Skeletal muscle satellite cell (primary cell): Measurements from ENCODE around the gene PER1.

Source experiments
- H3K27me3 ChIP-seq: 2 replicates; pipeline ENCODE4 v1.7.0; 2013; ENCODE audit warnings: low read length; ENCODE audit not compliant: control insufficient read depth, insufficient read depth
- H3K36me3 ChIP-seq: 2 replicates; pipeline ENCODE4 v1.7.0; 2013; ENCODE audit warnings: mild to moderate bottlenecking, control low read depth, low read length; ENCODE audit not compliant: insufficient read depth
- H3K4me1 ChIP-seq: 2 replicates; pipeline ENCODE4 v1.7.0; 2013; ENCODE audit warnings: low read length; ENCODE audit not compliant: control insufficient read depth, insufficient read depth
- H3K4me2 ChIP-seq: 2 replicates; pipeline ENCODE4 v1.7.0; 2013; ENCODE audit warnings: mild to moderate bottlenecking, low read length
- H3K4me3 ChIP-seq: 2 replicates; pipeline ENCODE4 v1.7.0; 2013; ENCODE audit warnings: low read length
- H3K9ac ChIP-seq: 2 replicates; pipeline ENCODE4 v1.7.0; 2013; ENCODE audit warnings: mild to moderate bottlenecking, low read depth, low read length, moderate library complexity
- H3K9me3 ChIP-seq: replicated peaks from 2 replicates; pipeline ENCODE4 v1.7.0; 2013; ENCODE audit warnings: mild to moderate bottlenecking, control low read depth, low read length

The PER1 gene

GRCh38 chr17:8131844-8132441, 20.3 kb downstream of the PER1 start:
- Histone ChIP-seq H3K4me2 (no peak overlapping the region), H3K4me3 (no peak overlapping the region), H3K9ac (no peak overlapping the region), H3K27me3 (no peaks in the 10 kb centered on the region), H3K9me3 (no peaks in the 10 kb centered on the region), H3K4me1 (peaks cover 4% of the 10 kb centered on the region), H3K36me3 (no peaks in the 10 kb centered on the region)

GRCh38 chr17:8128125-8128784, 23.9 kb downstream of the PER1 start:
- H3K4me1 ChIP-seq, result peaks cover 29% of the 10 kb centered on the region

GRCh38 chr17:8126491-8127066, 25.6 kb downstream of the PER1 start:
- Histone ChIP-seq H3K27me3 (no peaks in the 10 kb centered on the region), H3K4me3 (peak overlapping the region; percentile 71), H3K4me1 (peaks cover 38% of the 10 kb centered on the region), H3K36me3 (no peaks in the 10 kb centered on the region), H3K4me2 (peak overlapping the region; percentile 89), H3K9me3 (no peaks in the 10 kb centered on the region), H3K9ac (peak overlapping the region; percentile 54)

More at GRCh38 chr17:8128125-8128784, 23.9 kb downstream of the PER1 start:
- no peaks in the 10 kb centered on the region for H3K9me3 ChIP-seq
- H3K27me3 ChIP-seq, result no peaks in the 10 kb centered on the region
- H3K4me2 ChIP-seq, result no peak overlapping the region
- no peak overlapping the region for H3K9ac ChIP-seq
- H3K36me3 ChIP-seq, result no peaks in the 10 kb centered on the region
- H3K4me3 ChIP-seq, result no peak overlapping the region

- peak overlapping the region; percentile 47 for H3K9ac ChIP-seq
- H3K27me3 ChIP-seq, result no peaks in the 10 kb centered on the region
- H3K9me3 ChIP-seq, result no peaks in the 10 kb centered on the region
- peak overlapping the region; percentile 89 for H3K4me2 ChIP-seq
- H3K4me1 ChIP-seq, result peaks cover 39% of the 10 kb centered on the region
- peak overlapping the region; percentile 68 for H3K4me3 ChIP-seq
- H3K36me3 ChIP-seq, result no peaks in the 10 kb centered on the region
Observed at GRCh38 chr17:8125947-8126490, 26.2 kb downstream of the PER1 start.

DNA sequence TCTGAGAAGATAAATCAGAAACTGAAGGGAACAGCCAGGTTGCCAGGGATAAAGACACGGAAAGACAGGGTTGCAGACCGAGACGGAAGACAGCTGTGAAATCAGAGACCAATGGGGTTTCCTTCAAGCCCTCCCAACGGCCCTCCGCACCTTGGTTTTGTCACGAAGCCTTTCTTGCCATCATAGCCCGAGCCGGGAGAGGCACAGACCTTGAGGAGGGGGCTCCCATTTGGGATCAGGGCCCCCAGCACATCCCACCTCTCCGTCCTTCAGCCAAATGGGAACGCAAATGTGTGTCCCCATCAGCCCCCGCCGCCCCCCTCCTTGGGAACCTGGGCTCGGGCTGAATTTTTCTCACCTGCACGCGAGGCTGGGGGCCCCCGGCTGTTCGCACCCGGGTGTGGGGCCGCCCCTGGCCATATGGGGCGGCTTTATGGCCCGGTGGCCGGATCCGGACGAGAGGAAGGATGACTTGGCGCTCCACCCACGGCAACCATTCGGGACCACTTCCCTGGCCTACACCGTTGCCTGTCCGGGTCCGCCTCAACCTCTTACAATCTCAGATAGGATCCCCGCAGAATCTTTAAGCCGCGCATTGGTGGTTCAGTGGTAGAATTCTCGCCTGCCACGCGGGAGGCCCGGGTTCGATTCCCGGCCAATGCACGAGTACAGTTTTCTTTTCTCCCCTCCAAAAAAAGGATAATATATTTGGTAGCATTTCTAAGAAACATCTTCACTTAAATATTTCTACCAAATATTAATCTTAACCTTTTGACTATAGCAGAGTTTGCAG, 26.9 kb downstream of the PER1 start:
- H3K27me3 ChIP-seq, result no peaks in the 10 kb centered on the region
- H3K36me3 ChIP-seq, result no peaks in the 10 kb centered on the region
- H3K9ac ChIP-seq, result peak overlapping the region; percentile 47
- no peaks in the 10 kb centered on the region for H3K9me3 ChIP-seq
- peak overlapping the region; percentile 89 for H3K4me2 ChIP-seq
- peaks cover 42% of the 10 kb centered on the region for H3K4me1 ChIP-seq
- peak overlapping the region; percentile 68 for H3K4me3 ChIP-seq

DNA sequence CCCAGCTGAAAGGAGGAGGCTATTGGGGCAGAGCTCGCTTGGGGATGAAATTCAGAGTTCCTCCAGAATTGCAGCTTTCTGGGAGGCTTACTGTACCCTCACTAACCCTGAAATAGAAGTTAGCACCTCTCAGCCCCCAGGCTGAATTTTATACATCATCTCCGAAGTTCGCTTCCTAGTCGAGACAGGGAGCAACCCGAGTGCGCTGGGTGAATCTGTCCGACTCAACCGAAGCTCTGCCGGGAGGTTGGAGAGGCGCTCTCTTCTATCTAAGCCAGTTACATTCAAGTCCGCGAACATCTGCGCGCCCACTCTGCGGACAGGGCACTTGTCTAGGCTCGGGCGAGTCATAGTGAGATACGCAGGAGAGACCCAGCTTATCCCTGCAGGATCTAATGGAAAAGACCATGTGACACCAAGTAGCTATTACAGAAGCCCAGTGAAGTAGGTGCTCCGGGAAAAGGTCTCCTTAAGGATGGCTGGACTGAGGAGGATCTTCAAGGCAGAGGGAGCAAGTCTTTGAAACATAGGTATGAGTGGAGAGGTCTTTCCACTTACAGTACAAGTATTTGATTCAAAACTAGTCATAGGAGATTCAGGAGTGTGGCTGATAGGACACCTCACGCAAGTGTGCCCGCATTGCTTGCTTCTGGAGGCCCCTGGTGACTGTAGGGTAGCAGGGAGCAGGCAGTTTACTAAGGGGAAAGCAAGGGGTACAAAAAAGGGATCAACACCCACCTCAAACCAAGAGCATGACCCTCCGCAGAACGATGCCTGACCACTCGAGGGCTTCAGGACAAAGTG, 27.7 kb downstream of the PER1 start:
- Histone ChIP-seq H3K36me3 (no peaks in the 10 kb centered on the region), H3K27me3 (no peaks in the 10 kb centered on the region), H3K9me3 (no peaks in the 10 kb centered on the region), H3K4me3 (peak overlapping the region; percentile 72), H3K4me1 (peaks cover 42% of the 10 kb centered on the region), H3K4me2 (peak overlapping the region; percentile 89), H3K9ac (peak overlapping the region; percentile 60)

- Histone ChIP-seq H3K27me3 (no peaks in the 10 kb centered on the region), H3K4me1 (peaks cover 42% of the 10 kb centered on the region), H3K4me3 (peak within 1 kb of the TSS; percentile 72), H3K9me3 (no peaks in the 10 kb centered on the region), H3K4me2 (peak within 1 kb of the TSS; percentile 89), H3K36me3 (no peaks in the 10 kb centered on the region), H3K9ac (peak within 1 kb of the TSS; percentile 60)
Observed at GRCh38 chr17:8123695-8124349, 28.4 kb downstream of the PER1 start, which contains the start of gene HES7. TSS of gene HES7 (minus strand) at chr17:8124106. CDS start at chr17:8124084, 22 bp downstream.

DNA sequence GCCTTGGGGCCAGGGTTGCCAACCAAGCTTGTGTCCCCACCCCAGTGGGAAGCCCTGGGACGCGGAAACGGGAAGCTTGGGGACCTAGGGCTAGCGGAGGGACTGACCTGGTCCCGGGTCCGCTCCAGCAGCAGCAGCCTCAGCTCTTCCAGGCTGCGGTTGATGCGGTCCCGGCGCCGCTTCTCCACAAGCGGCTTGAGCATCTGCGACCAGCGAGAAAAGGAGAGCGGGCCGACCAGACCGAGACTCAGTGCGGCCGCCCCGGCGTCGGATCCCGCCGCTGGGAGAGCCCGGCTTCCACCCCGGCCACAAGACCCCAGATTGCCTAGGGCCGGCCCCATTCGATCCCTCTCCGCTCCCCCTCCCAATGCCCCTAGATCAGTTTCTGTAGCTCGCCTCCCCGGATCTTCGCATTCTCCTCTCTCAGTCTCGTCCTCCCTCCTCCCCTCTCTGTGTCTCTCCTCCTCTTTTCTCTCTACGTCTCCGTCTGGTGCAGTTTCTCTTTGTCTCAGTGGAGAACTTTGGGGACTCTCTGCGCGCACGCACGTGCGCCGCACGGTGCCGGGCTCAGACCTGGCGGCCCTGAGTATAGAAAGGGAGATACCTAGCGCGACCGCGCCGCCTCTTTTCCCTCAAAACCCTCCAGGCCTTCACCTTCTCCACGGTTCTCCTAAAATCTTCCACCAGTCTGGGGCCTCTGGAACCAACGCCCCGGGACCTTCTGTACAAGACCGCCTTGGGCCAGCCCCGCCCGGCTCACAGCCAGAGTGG, 29.1 kb downstream of the PER1 start:
- Histone ChIP-seq H3K4me1 (peaks cover 47% of the 10 kb centered on the region), H3K9ac (peak overlapping the region; percentile 60), H3K4me3 (peak overlapping the region; percentile 72), H3K9me3 (no peaks in the 10 kb centered on the region), H3K4me2 (peak overlapping the region; percentile 89), H3K27me3 (no peaks in the 10 kb centered on the region), H3K36me3 (no peaks in the 10 kb centered on the region)

GRCh38 chr17:8122422-8122923, 29.7 kb downstream of the PER1 start:
- Histone ChIP-seq H3K9ac (peak overlapping the region; percentile 60), H3K4me1 (peaks cover 53% of the 10 kb centered on the region), H3K36me3 (no peaks in the 10 kb centered on the region), H3K9me3 (no peaks in the 10 kb centered on the region), H3K4me3 (peak overlapping the region; percentile 72), H3K4me2 (peak overlapping the region; percentile 89), H3K27me3 (peaks cover 2% of the 10 kb centered on the region)
